Measurements from ENCODE around the gene TULP4. TPM values are rescaled to one million over a fixed set of nuclear protein-coding genes. Genes with fewer than 3 reads are reported as not detected.
A peak's percentile ranks its signal among the peaks of the same experiment; 100 is the strongest.

Gene TULP4
- total RNA-seq, 1 donor from 2014 or later = 105 TPM

- H3K4me3 ChIP-seq (ENCODE audit: low read depth, low read length) = no peak overlapping the region
- H3K36me3 ChIP-seq (ENCODE audit: control insufficient read depth, insufficient read depth, low read length) = no peaks in the 10 kb centered on the region
- H3K27me3 ChIP-seq (ENCODE audit: control insufficient read depth, insufficient read depth, low read length) = no peaks in the 10 kb centered on the region
- DNase-seq (ENCODE audit: low read depth) = no peak
- no peak for TF ChIP-seq CTCF (IDR thresholded peaks at IDR 0.05; ENCODE audit: insufficient read depth, low read length, poor library complexity, severe bottlenecking)
These were observed 245.7 kb downstream of the TULP4 start for GRCh38 chr6:158557927-158558326.

- no peak overlapping the region for H3K4me3 ChIP-seq (ENCODE audit: low read depth, low read length)
- no peak for DNase-seq (ENCODE audit: low read depth)
- no peak for TF ChIP-seq CTCF (IDR thresholded peaks at IDR 0.05; ENCODE audit: insufficient read depth, low read length, poor library complexity, severe bottlenecking)
These were observed 246.4 kb downstream of the TULP4 start for GRCh38 chr6:158558415-158559306.

GRCh38 chr6:158559338-158559894 is 247.2 kb downstream of the TULP4 start:
- DNase-seq (ENCODE audit: low read depth) = no peak
- Histone ChIP-seq H3K4me3 (ENCODE audit: low read depth, low read length) (peak overlapping the region; percentile 81), H3K36me3 (ENCODE audit: control insufficient read depth, insufficient read depth, low read length) (no peaks in the 10 kb centered on the region), H3K27me3 (ENCODE audit: control insufficient read depth, insufficient read depth, low read length) (no peaks in the 10 kb centered on the region)
- no peak for TF ChIP-seq CTCF (IDR thresholded peaks at IDR 0.05; ENCODE audit: insufficient read depth, low read length, poor library complexity, severe bottlenecking)

More at GRCh38 chr6:158558415-158559306, 246.4 kb downstream of the TULP4 start:
- Histone ChIP-seq H3K36me3 (ENCODE audit: control insufficient read depth, insufficient read depth, low read length) (no peaks in the 10 kb centered on the region), H3K27me3 (ENCODE audit: control insufficient read depth, insufficient read depth, low read length) (no peaks in the 10 kb centered on the region)

GRCh38 chr6:158559895-158560835 is 247.9 kb downstream of the TULP4 start, which contains the start of gene TMEM181:
TSS of gene TMEM181 (plus strand) at chr6:158560091. CDS start at chr6:158560225, 134 bp downstream.
- H3K36me3 ChIP-seq (ENCODE audit: control insufficient read depth, insufficient read depth, low read length) = no peaks in the 10 kb centered on the region
- no peak for DNase-seq (ENCODE audit: low read depth)
- TF ChIP-seq CTCF (IDR thresholded peaks at IDR 0.05; ENCODE audit: insufficient read depth, low read length, poor library complexity, severe bottlenecking) = no peak
- H3K4me3 ChIP-seq (ENCODE audit: low read depth, low read length) = peak within 1 kb of the TSS; percentile 81
- no peaks in the 10 kb centered on the region for H3K27me3 ChIP-seq (ENCODE audit: control insufficient read depth, insufficient read depth, low read length)

GRCh38 chr6:158560836-158561320 is 248.6 kb downstream of the TULP4 start:
- no peak for TF ChIP-seq CTCF (IDR thresholded peaks at IDR 0.05; ENCODE audit: insufficient read depth, low read length, poor library complexity, severe bottlenecking)
- no peak for DNase-seq (ENCODE audit: low read depth)
- no peaks in the 10 kb centered on the region for H3K36me3 ChIP-seq (ENCODE audit: control insufficient read depth, insufficient read depth, low read length)
- H3K27me3 ChIP-seq (ENCODE audit: control insufficient read depth, insufficient read depth, low read length) = no peaks in the 10 kb centered on the region
- H3K4me3 ChIP-seq (ENCODE audit: low read depth, low read length) = peak overlapping the region; percentile 81

Other genes with a start within 250 kb of the TULP4 start
- gene SERAC1, start 144.2 kb upstream of the TULP4 start, total RNA-seq = 9.2 and 9.5 TPM in 2 replicates
- 3.4 and 7.6 TPM in 2 replicates for gene GTF2H5, start 144.1 kb upstream of the TULP4 start, total RNA-seq
- gene TMEM181, start 247.6 kb downstream of the TULP4 start, total RNA-seq = 22.1 and 25.0 TPM in 2 replicates

All from kidney epithelial cell (primary cell).